Stimulated activated CD4-positive, alpha-beta T cell treated with anti-CD3 and anti-CD28 coated beads, TNF-alpha, amount 100 ng/mL, for 48 hours (primary cell): Measurements from ENCODE around the gene ANKRD7.
A peak's percentile ranks its signal among the peaks of the same experiment; 100 is the strongest.

Experiments used
- DNase-seq, 3 donors: peaks; one replicate each; pipeline ENCODE4 v3.0.0-alpha.2; 2020; ENCODE audit warnings: low read depth in 3 of 3

ANKRD7 gene

DNA sequence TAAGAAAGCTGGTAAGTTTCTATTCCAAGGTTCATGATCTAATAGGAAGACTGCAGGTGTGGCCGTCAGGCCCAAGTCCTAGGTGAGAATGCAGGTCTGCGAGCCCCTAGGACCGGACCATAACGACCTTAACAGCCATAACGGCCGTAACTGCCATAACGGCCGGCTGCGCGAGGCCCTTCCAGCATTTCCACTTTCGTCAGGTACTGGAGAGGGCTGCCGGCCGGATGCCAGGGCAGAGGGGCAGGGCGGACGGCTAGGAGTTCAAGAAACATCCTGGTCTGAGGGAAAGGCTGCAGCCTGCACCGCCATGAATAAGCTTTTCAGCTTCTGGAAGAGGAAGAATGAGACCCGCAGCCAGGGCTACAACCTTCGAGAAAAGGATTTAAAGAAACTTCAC lies at the start of gene ANKRD7:
Gene ANKRD7, plus strand, starts transcription at position 184 of the 400 bp plus-strand sequence. Its CDS starts 127 bp downstream, at position 311.
- DNase-seq, result no peak

DNA sequence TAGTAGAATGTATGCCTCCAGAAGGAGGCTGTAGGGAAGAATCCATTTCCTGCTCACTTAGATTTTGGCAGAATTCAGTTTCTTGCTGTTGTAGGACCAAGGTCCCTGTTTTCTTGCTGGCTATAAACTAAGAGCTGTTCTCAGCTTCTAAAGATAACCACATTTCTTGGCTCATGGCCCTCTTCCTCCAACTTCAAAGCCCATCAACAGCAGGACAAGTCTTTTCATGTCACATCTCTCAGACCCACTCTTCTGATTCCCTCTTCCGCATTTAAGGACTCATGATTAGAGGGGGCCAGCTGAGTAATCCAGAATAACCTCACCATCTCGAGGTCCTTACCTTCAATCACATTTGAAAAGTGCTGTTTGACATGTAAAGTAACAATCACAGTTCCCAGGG lies 48.8 kb upstream of the ANKRD7 start:
- DNase-seq, result no peak

GRCh38 chr7:118179191-118179590 lies 45.3 kb upstream of the ANKRD7 start:
- DNase-seq, result no peak

- no peak for DNase-seq
Observed at GRCh38 chr7:118182593-118183427, 41.7 kb upstream of the ANKRD7 start.

DNA sequence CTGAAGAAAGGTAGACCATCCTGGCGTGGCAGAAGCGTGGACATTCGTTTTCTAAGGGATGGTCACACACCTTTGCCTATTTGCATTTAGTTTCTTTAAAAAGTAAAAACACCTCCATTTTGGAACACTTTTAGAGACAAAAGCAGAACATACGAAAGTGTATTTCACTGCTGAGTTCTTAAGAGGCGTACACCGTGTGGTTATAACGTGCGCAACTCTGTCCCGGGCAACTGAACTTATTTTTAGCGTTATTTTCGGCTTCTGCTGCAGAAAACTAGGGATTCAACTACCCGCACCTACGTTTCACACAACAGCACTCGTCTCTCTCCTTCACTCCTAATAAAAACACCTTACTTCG lies 41.1 kb upstream of the ANKRD7 start:
- no peak for DNase-seq

DNA sequence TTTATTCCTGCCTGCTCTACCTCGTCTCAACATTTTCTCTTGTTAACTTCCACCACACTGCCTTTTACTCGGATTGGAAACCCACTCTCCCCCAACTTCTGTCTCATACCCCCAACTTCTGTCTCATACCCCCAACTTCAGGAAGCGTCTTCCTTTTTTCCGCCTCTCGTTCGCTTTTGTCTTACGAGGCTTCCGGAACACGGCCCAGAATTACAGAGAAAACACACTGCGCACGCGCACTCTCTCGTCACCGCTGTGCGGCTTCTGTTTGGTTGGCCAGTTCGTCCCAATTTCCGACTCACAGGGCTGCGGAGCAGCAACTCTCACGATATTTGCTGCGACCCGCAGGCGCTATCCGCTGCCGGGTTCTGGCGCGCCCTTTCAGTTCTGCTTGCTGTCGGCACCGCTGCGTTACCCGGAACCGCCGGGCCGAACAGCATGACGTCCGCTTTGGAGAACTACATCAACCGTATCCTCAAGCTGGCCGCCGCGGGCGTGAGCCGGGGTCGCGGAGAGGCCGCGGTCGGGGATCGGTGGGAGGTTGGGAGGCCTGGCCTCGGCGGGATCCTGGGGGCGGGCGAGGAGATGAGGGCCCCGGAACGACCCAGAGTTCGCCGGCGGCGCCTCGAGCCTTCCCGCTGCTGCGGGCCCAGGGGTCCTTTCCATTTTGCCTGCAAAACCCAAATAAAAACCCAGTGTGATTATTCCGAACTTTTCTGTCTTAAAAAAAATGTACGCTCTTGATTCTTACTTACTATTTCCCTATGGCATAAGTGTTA lies 40.5 kb upstream of the ANKRD7 start, which contains the start of gene LSM8:
Gene LSM8, plus strand, starts transcription at position 379 of the 779 bp plus-strand sequence. Its CDS starts 60 bp downstream, at position 439.
- DNase-seq, result peak; percentile 85 to 94 (median 92)

GRCh38 chr7:118184565-118184940 lies 40.0 kb upstream of the ANKRD7 start:
- no peak for DNase-seq

GRCh38 chr7:118185163-118185860 lies 39.2 kb upstream of the ANKRD7 start:
- no peak for DNase-seq

- DNase-seq, result no peak
Observed at GRCh38 chr7:118186501-118186900, 38.0 kb upstream of the ANKRD7 start.

GRCh38 chr7:118194571-118194970 lies 29.9 kb upstream of the ANKRD7 start:
- no peak for DNase-seq

DNA sequence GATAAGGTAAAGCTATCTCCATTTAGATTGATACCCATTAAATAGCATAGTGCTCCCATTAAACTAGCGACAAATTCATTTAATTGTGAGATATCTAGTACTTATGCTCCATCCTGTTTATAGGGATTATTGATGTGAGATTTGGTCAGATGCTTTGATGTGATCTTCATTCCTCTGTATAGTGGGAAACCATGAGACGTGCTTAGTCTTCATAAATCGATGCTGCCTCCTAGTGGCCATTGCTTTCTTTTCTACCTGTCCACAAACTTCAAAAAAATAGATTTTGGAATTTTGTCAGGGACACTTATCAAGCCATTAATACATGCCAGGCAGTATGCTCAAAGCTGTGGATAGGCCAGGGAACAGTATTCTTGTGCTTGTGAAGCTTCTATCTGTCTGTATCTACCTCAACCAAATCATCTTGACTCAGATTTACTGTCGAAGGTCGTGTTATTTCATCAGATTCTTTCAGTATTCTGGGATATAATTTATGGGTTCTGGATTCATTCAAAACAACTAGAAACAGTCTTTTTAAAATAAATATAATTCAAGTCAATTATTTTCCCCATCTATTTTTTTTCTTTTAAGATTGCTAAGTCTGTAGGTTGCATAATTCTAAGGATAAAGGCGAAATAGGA lies 28.5 kb upstream of the ANKRD7 start:
- peak in 2 of 3 donors; percentile 16 to 58 for DNase-seq

DNA sequence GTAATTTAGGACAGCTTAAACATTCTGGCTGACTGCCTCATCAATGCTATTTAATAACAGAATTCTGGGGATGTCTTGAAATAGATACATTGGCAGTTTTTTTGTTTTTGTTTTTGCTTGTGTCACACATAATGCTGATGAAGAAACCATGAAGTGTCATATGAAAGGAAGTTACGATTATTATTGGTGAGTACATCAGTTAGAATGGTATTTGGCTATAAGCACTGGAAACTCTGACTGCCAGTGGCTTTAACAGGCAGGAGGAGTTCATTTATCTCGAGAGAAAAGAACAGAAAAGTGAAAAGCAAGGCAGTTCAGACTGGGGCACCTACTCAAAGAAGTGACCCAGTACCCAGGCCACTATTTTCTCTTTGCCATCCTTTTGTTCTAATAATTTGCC lies 22.4 kb upstream of the ANKRD7 start:
- no peak for DNase-seq

GRCh38 chr7:118214051-118214832 lies 10.3 kb upstream of the ANKRD7 start:
- DNase-seq, result peak; percentile 30 to 52 (median 45)

DNA sequence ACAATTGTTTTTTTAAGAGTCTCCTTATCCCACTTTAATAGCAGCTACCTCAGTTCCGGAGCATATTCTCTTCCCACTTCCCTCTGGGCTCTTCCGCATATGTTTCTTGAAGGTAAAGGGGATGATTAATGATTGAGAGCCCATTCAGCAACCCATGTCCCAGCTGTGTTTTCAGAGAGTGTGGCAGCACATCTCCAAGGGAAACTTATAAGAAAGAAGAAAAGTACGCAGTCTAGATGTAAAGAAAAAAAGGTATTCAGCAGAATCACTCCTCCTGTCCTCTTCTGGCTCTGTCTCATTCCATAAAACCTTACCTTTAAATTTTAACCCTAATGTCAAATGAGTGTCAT lies 9.7 kb upstream of the ANKRD7 start:
- no peak for DNase-seq

GRCh38 chr7:118217210-118217619 lies 7.3 kb upstream of the ANKRD7 start:
- DNase-seq, result no peak

DNA sequence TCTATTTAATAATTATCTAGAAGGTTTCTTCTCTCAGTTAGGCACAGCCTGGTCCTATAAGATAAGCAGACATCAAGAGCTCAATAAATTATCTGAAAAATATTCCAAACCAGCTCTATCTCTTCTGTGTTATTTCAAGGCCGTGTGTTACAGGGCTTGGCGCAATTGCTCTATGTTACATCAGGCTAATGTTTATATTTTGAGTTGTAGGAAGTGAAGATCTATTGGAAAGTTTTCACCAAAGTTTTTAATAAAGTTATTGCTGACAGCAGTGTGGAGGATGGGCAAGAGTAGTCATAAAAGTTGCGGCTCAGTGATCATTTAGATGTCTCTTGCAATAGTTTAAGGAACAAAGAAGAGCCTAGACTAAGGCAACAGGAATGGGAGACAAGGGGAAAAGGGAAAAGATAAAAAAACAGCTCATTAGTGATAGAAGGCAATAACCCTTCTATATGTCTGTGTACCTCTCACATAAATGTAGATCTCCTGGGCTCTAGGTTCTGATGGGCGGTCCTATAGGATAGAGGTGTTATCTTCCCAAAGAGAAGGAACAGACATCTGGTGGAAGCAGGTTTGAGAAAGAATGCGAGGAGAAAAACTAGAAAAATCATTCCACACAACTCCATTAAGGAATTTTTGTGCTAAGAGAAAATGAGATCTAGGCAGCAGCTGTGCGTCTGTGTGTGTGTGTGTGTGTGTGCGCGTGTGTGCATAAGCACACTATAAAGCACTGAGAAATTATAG lies 5.9 kb upstream of the ANKRD7 start:
- DNase-seq, result no peak

- DNase-seq, result no peak
Observed at GRCh38 chr7:118219157-118219512, 5.4 kb upstream of the ANKRD7 start.

- DNase-seq, result no peak
Observed at GRCh38 chr7:118220583-118220982, 3.9 kb upstream of the ANKRD7 start.

DNA sequence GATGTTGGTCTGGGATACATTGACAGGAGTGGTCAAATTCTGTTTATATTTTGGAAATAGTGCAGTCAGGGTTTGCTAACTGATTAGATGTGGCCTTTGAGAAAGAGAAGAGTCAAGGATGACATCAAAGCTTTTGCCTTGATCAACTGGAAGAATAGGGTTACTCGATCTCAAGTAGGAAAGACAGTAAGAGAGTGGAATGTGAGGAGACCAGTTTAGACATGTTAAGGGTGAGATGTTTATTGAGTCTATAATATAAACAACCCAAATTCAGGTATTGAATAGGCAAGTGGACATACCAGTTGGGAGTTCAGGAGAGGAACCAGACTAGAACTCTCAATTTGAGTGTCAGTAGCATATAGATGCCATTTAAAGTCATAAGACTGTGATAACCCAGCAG lies 1.9 kb upstream of the ANKRD7 start:
- DNase-seq, result no peak

GRCh38 chr7:118232837-118233236 lies 8.3 kb downstream of the ANKRD7 start:
- no peak for DNase-seq
